ENCODE results near the gene CCDC39.
A peak's percentile ranks its signal among the peaks of the same experiment; 100 is the strongest.

DNA sequence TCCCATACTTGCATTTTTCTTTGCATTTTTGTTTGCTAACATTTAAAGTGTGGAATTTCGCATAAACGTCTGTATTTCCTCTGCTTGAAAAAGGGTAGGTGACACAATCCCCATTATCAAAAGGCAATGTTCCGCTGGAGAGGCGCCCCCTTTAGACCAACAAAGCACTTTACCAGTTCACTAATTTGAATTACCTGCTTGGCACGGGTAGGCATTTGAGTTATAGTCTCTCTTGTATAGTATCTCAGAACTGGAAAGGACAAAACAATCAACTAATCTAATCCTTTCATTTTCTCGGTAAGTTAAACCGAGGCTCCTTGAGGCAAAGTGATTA lies 775 bp upstream of the CCDC39 start:
- TF ChIP-seq CTCF (tag by site-specific recombination; IDR thresholded peaks at IDR 0.05) (peak; percentile 66), YY1 (tag by site-specific recombination; IDR thresholded peaks at IDR 0.05) (no peak), ZNF560 (tag by site-specific recombination; IDR thresholded peaks at IDR 0.05; ENCODE audit: borderline replicate concordance) (no peak), SCRT2 (tag by site-specific recombination; IDR thresholded peaks at IDR 0.05) (0 out of 2 replicates have a peak, but pooled peaks have one; percentile 2), ZNF146 (tag by site-specific recombination; IDR thresholded peaks at IDR 0.05) (peak; percentile 44; the same call in 1 of the 2 replicates)

Data from HEK293 (cell line).